Measurements from ENCODE around the gene MFSD6. TPM values are rescaled to one million over a fixed set of nuclear protein-coding genes. Genes with fewer than 3 reads are reported as not detected.

MFSD6 gene
- total and polyA plus RNA-seq, 2 experiments from 2014 or later = 0.62 to 1.5 TPM

DNA sequence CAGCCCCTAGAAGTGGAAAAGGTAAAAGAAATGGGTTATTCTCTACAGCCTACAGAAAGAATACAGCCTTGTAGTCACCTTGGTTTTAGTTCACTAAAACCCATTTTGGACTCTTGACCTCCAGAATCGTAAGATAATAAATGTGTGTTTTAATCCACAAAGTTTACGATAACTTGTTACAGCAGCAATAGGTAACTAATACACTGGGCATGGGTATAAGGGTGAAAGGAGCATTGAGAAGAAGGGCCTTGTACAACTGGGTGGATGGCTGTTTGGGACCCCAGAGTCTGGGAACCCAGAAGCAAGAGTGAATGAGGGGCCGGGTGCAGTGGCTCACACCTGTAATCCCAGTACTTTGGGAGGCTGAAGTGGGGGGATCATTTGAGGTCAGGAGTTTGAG, 2.2 kb upstream of the MFSD6 start:
- Histone ChIP-seq H3K27me3 (peaks cover 65% of the 10 kb centered on the region), H3K9me3 (ENCODE audit: low read depth) (no peaks in the 10 kb centered on the region), H3K4me3 (no peak overlapping the region), H3K4me1 (ENCODE audit: low read depth) (no peaks in the 10 kb centered on the region), H3K36me3 (no peaks in the 10 kb centered on the region), H3K27ac (no peak overlapping the region)
- TF ChIP-seq, protein P1, sequence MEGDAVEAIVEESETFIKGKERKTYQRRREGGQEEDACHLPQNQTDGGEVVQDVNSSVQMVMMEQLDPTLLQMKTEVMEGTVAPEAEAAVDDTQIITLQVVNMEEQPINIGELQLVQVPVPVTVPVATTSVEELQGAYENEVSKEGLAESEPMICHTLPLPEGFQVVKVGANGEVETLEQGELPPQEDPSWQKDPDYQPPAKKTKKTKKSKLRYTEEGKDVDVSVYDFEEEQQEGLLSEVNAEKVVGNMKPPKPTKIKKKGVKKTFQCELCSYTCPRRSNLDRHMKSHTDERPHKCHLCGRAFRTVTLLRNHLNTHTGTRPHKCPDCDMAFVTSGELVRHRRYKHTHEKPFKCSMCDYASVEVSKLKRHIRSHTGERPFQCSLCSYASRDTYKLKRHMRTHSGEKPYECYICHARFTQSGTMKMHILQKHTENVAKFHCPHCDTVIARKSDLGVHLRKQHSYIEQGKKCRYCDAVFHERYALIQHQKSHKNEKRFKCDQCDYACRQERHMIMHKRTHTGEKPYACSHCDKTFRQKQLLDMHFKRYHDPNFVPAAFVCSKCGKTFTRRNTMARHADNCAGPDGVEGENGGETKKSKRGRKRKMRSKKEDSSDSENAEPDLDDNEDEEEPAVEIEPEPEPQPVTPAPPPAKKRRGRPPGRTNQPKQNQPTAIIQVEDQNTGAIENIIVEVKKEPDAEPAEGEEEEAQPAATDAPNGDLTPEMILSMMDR (IDR thresholded peaks at IDR 0.05; ENCODE audit: low read depth, low read length) = no peak
- no peak for DNase-seq (ENCODE audit: low read depth in 1 of 2, low spot score in 1 of 2)

DNA sequence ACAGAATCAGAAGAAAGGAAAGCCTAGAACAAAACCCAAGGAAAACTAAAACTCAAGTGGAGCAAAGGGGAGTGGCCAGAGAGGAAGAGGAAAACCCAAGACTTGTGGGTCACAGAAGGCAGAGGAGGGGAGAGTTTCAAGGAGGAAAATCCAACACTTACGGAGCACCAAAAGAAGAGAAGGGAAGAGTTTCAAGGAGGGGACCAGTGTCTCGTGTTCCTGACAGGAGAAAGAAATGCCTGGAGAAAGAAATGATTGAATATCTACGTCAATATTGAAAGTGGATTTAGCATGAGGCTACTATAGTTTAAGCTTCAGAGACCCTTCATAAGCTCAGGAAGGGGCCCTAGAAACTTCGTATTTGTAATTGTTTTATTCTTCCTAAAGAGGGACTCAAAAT, 1.4 kb upstream of the MFSD6 start:
- H3K27me3 ChIP-seq = peaks cover 73% of the 10 kb centered on the region
- no peaks in the 10 kb centered on the region for H3K4me1 ChIP-seq (ENCODE audit: low read depth)
- H3K27ac ChIP-seq = no peak overlapping the region
- H3K9me3 ChIP-seq (ENCODE audit: low read depth) = no peaks in the 10 kb centered on the region
- no peaks in the 10 kb centered on the region for H3K36me3 ChIP-seq
- TF ChIP-seq, protein P1 (IDR thresholded peaks at IDR 0.05; ENCODE audit: low read depth, low read length) = no peak
- no peak for DNase-seq (ENCODE audit: low read depth in 1 of 2, low spot score in 1 of 2)
- no peak overlapping the region for H3K4me3 ChIP-seq

DNA sequence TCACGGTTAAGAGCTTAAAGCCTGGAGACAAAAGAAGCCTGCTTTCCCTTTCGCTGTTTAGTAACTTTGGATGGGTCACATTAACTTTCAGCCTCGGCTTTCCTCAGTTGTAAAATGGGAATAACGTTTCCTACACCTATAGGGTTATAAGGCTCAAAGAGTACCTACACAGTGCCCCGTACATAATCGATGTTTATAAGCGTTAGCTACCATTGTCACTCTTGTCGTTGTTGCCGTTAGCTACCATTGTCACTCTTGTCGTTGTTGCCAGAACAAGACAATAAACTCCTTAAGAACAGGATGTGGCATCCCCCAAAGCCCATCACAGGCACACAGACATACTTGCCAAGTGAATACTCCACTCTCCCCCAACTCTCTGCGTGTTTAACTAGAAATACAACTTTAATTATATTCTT, 901 bp upstream of the MFSD6 start:
- H3K27ac ChIP-seq = no peak overlapping the region
- peak overlapping the region; percentile 66 for H3K4me3 ChIP-seq
- no peak for DNase-seq (ENCODE audit: low read depth in 1 of 2, low spot score in 1 of 2)
- H3K9me3 ChIP-seq (ENCODE audit: low read depth) = no peaks in the 10 kb centered on the region
- TF ChIP-seq, protein P1 (IDR thresholded peaks at IDR 0.05; ENCODE audit: low read depth, low read length) = no peak
- no peaks in the 10 kb centered on the region for H3K36me3 ChIP-seq
- H3K4me1 ChIP-seq (ENCODE audit: low read depth) = no peaks in the 10 kb centered on the region
- H3K27me3 ChIP-seq = peaks cover 77% of the 10 kb centered on the region

DNA sequence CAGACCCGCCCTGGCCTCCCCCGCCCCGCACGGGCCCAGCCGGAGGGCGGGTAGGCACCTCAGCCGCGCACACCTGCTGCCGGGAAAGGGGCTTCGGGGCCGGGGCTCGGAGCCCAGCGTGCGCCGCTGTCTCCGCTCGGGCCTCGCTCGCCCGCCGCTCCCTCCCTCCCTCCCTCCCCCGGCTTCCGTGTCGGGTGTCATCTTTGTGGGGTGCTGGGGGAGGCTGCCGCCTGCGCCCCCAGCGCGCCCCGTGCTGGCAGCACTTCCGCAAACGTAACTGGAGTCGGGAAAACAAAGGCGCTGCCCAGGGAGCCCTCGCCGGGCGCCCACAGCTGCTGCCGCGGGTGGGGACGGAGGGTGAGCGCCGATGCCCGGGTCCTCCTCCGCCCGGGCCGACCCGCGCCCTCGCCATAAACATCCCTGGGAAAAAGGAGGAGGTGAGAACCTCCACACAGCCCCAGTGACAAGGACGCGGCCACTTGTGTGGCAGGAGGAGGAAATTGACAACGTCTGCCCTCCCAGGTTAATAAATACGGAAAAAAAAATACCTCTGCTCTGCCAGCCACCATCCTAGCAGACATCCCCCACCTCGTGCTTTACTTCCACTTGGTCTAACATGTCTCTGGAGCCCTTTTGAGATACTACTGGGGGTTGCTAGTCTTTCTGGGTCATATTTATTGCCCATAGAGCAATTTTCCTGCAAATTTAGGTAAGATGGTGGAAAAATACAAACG, 550 bp downstream of the MFSD6 start:
- H3K36me3 ChIP-seq = no peaks in the 10 kb centered on the region
- H3K4me1 ChIP-seq (ENCODE audit: low read depth) = no peaks in the 10 kb centered on the region
- peaks cover 92% of the 10 kb centered on the region for H3K27me3 ChIP-seq
- no peaks in the 10 kb centered on the region for H3K9me3 ChIP-seq (ENCODE audit: low read depth)
- DNase-seq (ENCODE audit: low read depth in 1 of 2, low spot score in 1 of 2) = peak in 1 of 2 donors; percentile 36
- H3K27ac ChIP-seq = no peak overlapping the region
- TF ChIP-seq, protein P1 (IDR thresholded peaks at IDR 0.05; ENCODE audit: low read depth, low read length) = no peak
- H3K4me3 ChIP-seq = peak overlapping the region; percentile 66

DNA sequence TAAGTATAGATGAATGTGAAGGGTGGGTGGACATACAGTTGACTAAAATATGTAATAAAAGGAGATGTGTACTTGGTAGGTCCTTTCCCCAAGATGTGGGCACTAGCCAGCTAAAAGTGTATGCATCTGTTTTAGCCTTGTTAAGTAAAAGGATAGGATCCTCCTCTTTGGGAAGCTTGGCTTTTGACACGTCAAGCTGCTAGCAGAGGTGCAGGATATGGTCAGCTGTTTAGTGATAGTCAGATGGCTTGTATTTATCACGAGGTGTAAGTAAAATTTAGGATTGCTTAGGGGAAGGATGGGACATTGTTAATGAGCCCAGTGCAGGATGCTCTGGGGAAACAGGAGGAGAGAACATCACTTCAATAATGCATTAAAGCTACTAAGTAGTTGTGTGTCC, 1.5 kb downstream of the MFSD6 start:
- Histone ChIP-seq H3K36me3 (no peaks in the 10 kb centered on the region), H3K4me1 (ENCODE audit: low read depth) (no peaks in the 10 kb centered on the region), H3K9me3 (ENCODE audit: low read depth) (no peaks in the 10 kb centered on the region), H3K27me3 (peaks cover 88% of the 10 kb centered on the region), H3K4me3 (no peak overlapping the region), H3K27ac (no peak overlapping the region)
- no peak for DNase-seq (ENCODE audit: low read depth in 1 of 2, low spot score in 1 of 2)
- TF ChIP-seq, protein P1 (IDR thresholded peaks at IDR 0.05; ENCODE audit: low read depth, low read length) = no peak
